GM12891 (cell line): ENCODE results near the gene SPP1.
"Not testable (repeated sequence)": the region's sequence is repeated elsewhere in the genome, so short reads cannot be mapped to it uniquely, and the experiment has no call there.

ENCODE experiments used
- DNase-seq: peaks from one replicate; pipeline ENCODE4 v3.0.0; 2011; ENCODE audit warnings: low spot score; ENCODE audit not compliant: insufficient read length
- FAIRE-seq: peaks from 2 replicates; lab custom pipeline; 2011; peaks lifted over from hg19 to GRCh38; lab: Jason Lieb, UNC
- PAX5 ChIP-seq: IDR thresholded peaks from 2 replicates; pipeline ENCODE4 v1.6.1; 2011; ENCODE audit warnings: low read length, moderate library complexity, mild to moderate bottlenecking; ENCODE audit not compliant: insufficient read depth, severe bottlenecking
- POLR2A ChIP-seq: IDR thresholded peaks from 2 replicates; pipeline ENCODE4 v1.6.1; 2011; ENCODE audit warnings: low read depth, low read length, control low read depth
- POLR2AphosphoS5 ChIP-seq: IDR thresholded peaks from 2 replicates; pipeline ENCODE4 v1.6.1; 2011; ENCODE audit warnings: low read depth, low read length, control low read depth
- POU2F2 ChIP-seq: IDR thresholded peaks from 2 replicates; pipeline ENCODE4 v1.6.1; 2011; ENCODE audit warnings: low read depth, mild to moderate bottlenecking, control low read depth, low read length, moderate library complexity
- SPI1 ChIP-seq: IDR thresholded peaks from 2 replicates; pipeline ENCODE4 v1.6.1; 2011; ENCODE audit warnings: low read depth, low read length, control low read depth
- TAF1 ChIP-seq: IDR thresholded peaks from 2 replicates; pipeline ENCODE4 v1.6.1; 2011; ENCODE audit warnings: low read depth, low read length, control low read depth

Gene SPP1

GRCh38 chr4:87982446-87983010 is 7.0 kb downstream of the SPP1 start:
- no peak for DNase-seq
- TF ChIP-seq SPI1 (no peak), TAF1 (no peak), POU2F2 (no peak), POLR2AphosphoS5 (no peak), PAX5 (no peak), POLR2A (no peak)
- FAIRE-seq: no peak

GRCh38 chr4:87983996-87984395 is 8.5 kb downstream of the SPP1 start:
- DNase-seq (no peak), FAIRE-seq (no peak)
- no peak for TF ChIP-seq POLR2AphosphoS5
- TF ChIP-seq TAF1: no peak
- TF ChIP-seq POU2F2: no peak
- TF ChIP-seq SPI1: no peak
- TF ChIP-seq POLR2A: no peak
- no peak for TF ChIP-seq PAX5

- TF ChIP-seq TAF1: no peak
- TF ChIP-seq SPI1: no peak
- TF ChIP-seq POLR2AphosphoS5: no peak
- TF ChIP-seq PAX5: no peak
- TF ChIP-seq POLR2A: no peak
- no peak for TF ChIP-seq POU2F2
- DNase-seq: no peak
- FAIRE-seq: peak; percentile 75
These were observed 9.8 kb downstream of the SPP1 start for GRCh38 chr4:87985097-87985886.

GRCh38 chr4:87985887-87986200 is 10.3 kb downstream of the SPP1 start:
- DNase-seq (no peak), FAIRE-seq (no peak)
- no peak for TF ChIP-seq POU2F2

- TF ChIP-seq SPI1: no peak
- TF ChIP-seq TAF1: no peak
- TF ChIP-seq POLR2AphosphoS5: no peak
- TF ChIP-seq POLR2A: no peak
- no peak for TF ChIP-seq POU2F2
- TF ChIP-seq PAX5: no peak
- no peak for FAIRE-seq
- DNase-seq: no peak
These were observed 11.0 kb downstream of the SPP1 start for GRCh38 chr4:87986508-87986907.

- FAIRE-seq (no peak), DNase-seq (no peak)
- TF ChIP-seq POU2F2 (no peak), TAF1 (no peak), POLR2A (no peak), PAX5 (no peak), SPI1 (no peak), POLR2AphosphoS5 (no peak)
These were observed 14.3 kb downstream of the SPP1 start for GRCh38 chr4:87989765-87990164.

GRCh38 chr4:87995435-87995834 is 19.9 kb downstream of the SPP1 start:
- DNase-seq (no peak), FAIRE-seq (no peak)
- TF ChIP-seq TAF1 (no peak), POLR2A (no peak), SPI1 (no peak), POLR2AphosphoS5 (no peak), PAX5 (no peak), POU2F2 (no peak)

- DNase-seq, FAIRE-seq: not testable (repeated sequence)
These were observed 23.7 kb downstream of the SPP1 start for GRCh38 chr4:87999191-87999691.

- no peak for DNase-seq
- no peak for TF ChIP-seq POLR2A
- TF ChIP-seq POU2F2: no peak
- no peak for TF ChIP-seq POLR2AphosphoS5
- no peak for TF ChIP-seq PAX5
- TF ChIP-seq TAF1: no peak
- no peak for FAIRE-seq
These were observed 26.4 kb downstream of the SPP1 start for GRCh38 chr4:88001871-88002270.

GRCh38 chr4:88002786-88003185 is 27.3 kb downstream of the SPP1 start:
- DNase-seq (no peak), FAIRE-seq (no peak)
- TF ChIP-seq SPI1: no peak
- TF ChIP-seq TAF1: no peak
- TF ChIP-seq POLR2AphosphoS5: no peak
- TF ChIP-seq POLR2A: no peak
- TF ChIP-seq PAX5: no peak
- no peak for TF ChIP-seq POU2F2
